Measurements from ENCODE around the gene TBC1D17.

TBC1D17 gene

DNA sequence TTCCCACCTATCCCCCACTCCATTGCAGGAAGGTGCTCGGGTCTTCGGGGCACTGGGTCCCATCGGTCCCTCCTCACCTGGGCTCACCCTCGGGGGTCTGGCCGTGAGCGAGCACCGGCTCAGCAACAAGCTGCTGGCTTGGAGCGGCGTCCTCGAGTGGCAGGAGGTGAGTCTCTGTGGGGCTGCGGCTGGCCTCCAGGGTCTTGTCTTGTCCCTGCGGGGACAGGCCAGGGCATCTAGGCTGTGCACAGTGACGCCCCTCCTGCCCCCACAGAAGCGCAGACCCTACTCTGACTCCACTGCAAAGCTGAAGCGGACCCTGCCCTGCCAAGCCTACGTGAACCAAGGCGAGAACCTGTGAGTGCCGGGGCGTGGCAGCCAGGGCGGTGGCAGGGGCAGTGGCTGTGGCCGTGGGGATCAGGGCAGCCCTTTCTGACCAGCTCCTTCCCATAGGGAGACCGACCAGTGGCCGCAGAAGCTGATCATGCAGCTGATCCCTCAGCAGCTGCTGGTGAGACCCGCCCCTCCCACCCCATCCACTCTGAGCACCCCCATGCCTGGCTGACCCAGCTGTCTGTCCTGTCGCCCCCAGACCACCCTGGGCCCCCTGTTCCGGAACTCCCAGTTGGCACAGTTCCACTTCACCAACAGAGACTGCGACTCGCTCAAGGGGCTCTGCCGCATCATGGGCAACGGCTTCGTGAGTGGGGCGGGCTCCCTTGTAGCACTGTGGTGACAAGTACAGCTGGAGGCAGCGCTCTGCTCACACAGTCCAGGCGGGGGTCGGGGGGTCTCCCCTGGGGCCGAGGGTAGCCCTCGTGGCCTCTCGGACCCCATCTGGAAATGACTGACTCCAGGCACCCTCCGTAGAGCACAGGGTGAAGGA, 22.9 kb upstream of the TBC1D17 start:
- H3K4me1 ChIP-seq (ENCODE audit: low read length), result peaks cover 23% of the 10 kb centered on the region
- H3K36me3 ChIP-seq (replicated peaks; ENCODE audit: low read depth, low read length), result peaks cover 43% of the 10 kb centered on the region
- no peak overlapping the region for H3K27ac ChIP-seq (ENCODE audit: low read length)
- no peaks in the 10 kb centered on the region for H3K9me3 ChIP-seq (ENCODE audit: insufficient read depth, low read length)
- peaks cover 29% of the 10 kb centered on the region for H3K79me2 ChIP-seq (ENCODE audit: low read length)
- H3K4me3 ChIP-seq (ENCODE audit: low read length), result no peak overlapping the region
- TF ChIP-seq EZH2phosphoT487 (IDR thresholded peaks at IDR 0.05; ENCODE audit: low read depth) (no peak), CTCF (IDR thresholded peaks at IDR 0.05; ENCODE audit: low read depth, low read length) (no peak)
- peaks cover 43% of the 10 kb centered on the region for H4K20me1 ChIP-seq (ENCODE audit: insufficient read depth, low read length)
- H3K27me3 ChIP-seq (ENCODE audit: low read depth, low read length), result no peaks in the 10 kb centered on the region
- H3K4me2 ChIP-seq (ENCODE audit: low read length), result no peak overlapping the region
- H3K9ac ChIP-seq (ENCODE audit: low read length), result no peak overlapping the region
- H2AFZ ChIP-seq (ENCODE audit: low read depth, low read length), result no peak overlapping the region

- Histone ChIP-seq H4K20me1 (ENCODE audit: insufficient read depth, low read length) (peaks cover 43% of the 10 kb centered on the region), H3K27ac (ENCODE audit: low read length) (no peak overlapping the region), H2AFZ (ENCODE audit: low read depth, low read length) (no peak overlapping the region), H3K27me3 (ENCODE audit: low read depth, low read length) (no peaks in the 10 kb centered on the region), H3K4me2 (ENCODE audit: low read length) (no peak overlapping the region), H3K36me3 (replicated peaks; ENCODE audit: low read depth, low read length) (peaks cover 43% of the 10 kb centered on the region), H3K79me2 (ENCODE audit: low read length) (peaks cover 29% of the 10 kb centered on the region), H3K4me1 (ENCODE audit: low read length) (peaks cover 19% of the 10 kb centered on the region), H3K4me3 (ENCODE audit: low read length) (no peak overlapping the region), H3K9ac (ENCODE audit: low read length) (no peak overlapping the region), H3K9me3 (ENCODE audit: insufficient read depth, low read length) (no peaks in the 10 kb centered on the region)
- TF ChIP-seq EZH2phosphoT487 (IDR thresholded peaks at IDR 0.05; ENCODE audit: low read depth) (no peak), CTCF (IDR thresholded peaks at IDR 0.05; ENCODE audit: low read depth, low read length) (no peak)
Observed at GRCh38 chr19:49855277-49855675, 22.2 kb upstream of the TBC1D17 start.

GRCh38 chr19:49855676-49856573, 21.6 kb upstream of the TBC1D17 start:
- peaks cover 29% of the 10 kb centered on the region for H3K79me2 ChIP-seq (ENCODE audit: low read length)
- no peak overlapping the region for H3K9ac ChIP-seq (ENCODE audit: low read length)
- H3K4me1 ChIP-seq (ENCODE audit: low read length), result peaks cover 19% of the 10 kb centered on the region
- H3K36me3 ChIP-seq (replicated peaks; ENCODE audit: low read depth, low read length), result peaks cover 48% of the 10 kb centered on the region
- H2AFZ ChIP-seq (ENCODE audit: low read depth, low read length), result no peak overlapping the region
- peaks cover 43% of the 10 kb centered on the region for H4K20me1 ChIP-seq (ENCODE audit: insufficient read depth, low read length)
- H3K4me3 ChIP-seq (ENCODE audit: low read length), result no peak overlapping the region
- no peak overlapping the region for H3K27ac ChIP-seq (ENCODE audit: low read length)
- TF ChIP-seq EZH2phosphoT487 (IDR thresholded peaks at IDR 0.05; ENCODE audit: low read depth) (no peak), CTCF (IDR thresholded peaks at IDR 0.05; ENCODE audit: low read depth, low read length) (no peak)
- H3K9me3 ChIP-seq (ENCODE audit: insufficient read depth, low read length), result no peaks in the 10 kb centered on the region
- no peaks in the 10 kb centered on the region for H3K27me3 ChIP-seq (ENCODE audit: low read depth, low read length)
- H3K4me2 ChIP-seq (ENCODE audit: low read length), result no peak overlapping the region

- Histone ChIP-seq H3K9ac (ENCODE audit: low read length) (no peak overlapping the region), H3K79me2 (ENCODE audit: low read length) (peaks cover 29% of the 10 kb centered on the region), H3K4me1 (ENCODE audit: low read length) (peaks cover 19% of the 10 kb centered on the region), H2AFZ (ENCODE audit: low read depth, low read length) (no peak overlapping the region), H3K4me3 (ENCODE audit: low read length) (no peak overlapping the region), H3K27me3 (ENCODE audit: low read depth, low read length) (no peaks in the 10 kb centered on the region), H3K9me3 (ENCODE audit: insufficient read depth, low read length) (no peaks in the 10 kb centered on the region), H3K27ac (ENCODE audit: low read length) (no peak overlapping the region), H3K36me3 (replicated peaks; ENCODE audit: low read depth, low read length) (peaks cover 51% of the 10 kb centered on the region), H4K20me1 (ENCODE audit: insufficient read depth, low read length) (peaks cover 43% of the 10 kb centered on the region), H3K4me2 (ENCODE audit: low read length) (no peak overlapping the region)
- TF ChIP-seq EZH2phosphoT487 (IDR thresholded peaks at IDR 0.05; ENCODE audit: low read depth) (no peak), CTCF (IDR thresholded peaks at IDR 0.05; ENCODE audit: low read depth, low read length) (no peak)
Observed at GRCh38 chr19:49856574-49857021, 20.9 kb upstream of the TBC1D17 start.
